Uterus (tissue), 4 donors: ENCODE measurements around the gene BPIFB4. TPM values are rescaled to one million over a fixed set of nuclear protein-coding genes. Genes with fewer than 3 reads are reported as not detected.

Source experiments
- DNase-seq, 2 donors: peaks; one replicate each; pipeline ENCODE4 v3.0.0-alpha.2; 2019 to 2020
- H3K27ac ChIP-seq, 2 donors: fragments of 200-600 bp; sonication (generic); 1 replicate in 1 of 2; 2 replicates in 1 of 2; pipeline ENCODE4 v1.5.1; 2016 to 2018
- H3K27me3 ChIP-seq, 2 donors: fragments of 200-600 bp; sonication (generic); one replicate each; pipeline ENCODE4 v1.5.1; 2018 to 2019; ENCODE audit warnings: control low read depth in 1 of 2
- H3K36me3 ChIP-seq, 2 donors: fragments of 200-600 bp; sonication (generic); one replicate each; pipeline ENCODE4 v1.5.1; 2019; ENCODE audit warnings: control low read depth in 1 of 2
- H3K4me1 ChIP-seq, 2 donors: fragments of 200-600 bp; sonication (generic); one replicate each; pipeline ENCODE4 v1.5.1; 2018 to 2019; ENCODE audit warnings: control low read depth in 1 of 2
- H3K4me3 ChIP-seq, 2 donors: fragments of 200-600 bp; sonication (generic); 1 replicate in 1 of 2; 2 replicates in 1 of 2; pipeline ENCODE4 v1.5.1; 2018 to 2019; ENCODE audit warnings: mild to moderate bottlenecking in 1 of 2
- H3K9me3 ChIP-seq, 2 donors: fragments of 200-600 bp; sonication (generic); one replicate each; pipeline ENCODE4 v1.5.1; 2019; ENCODE audit warnings: control low read depth in 1 of 2
- POLR2A ChIP-seq, 2 donors: fragments of 450-650 bp; IDR thresholded peaks; one replicate each; pipeline ENCODE4 v1.6.1; 2016; ENCODE audit warnings: antibody characterized with exemption in 2 of 2, mild to moderate bottlenecking in 1 of 2, moderate library complexity in 1 of 2
- intact Hi-C: fragments of 100-400 bp; cut with DNase I; formaldehyde crosslinking; loops from one replicate; pipeline ENCODE4 v1.15.1; 2023; ENCODE audit warnings: low total_unique reads
- total RNA-seq, 4 donors: library from RNA; depleted of rRNA in 3 of 4; stranded (reverse); fragments of >200 nt in 3 of 4; gene quantifications; one replicate each; pipeline versions ENCODE4 v1.1.0 to v1.2.4, GENCODE V29; 2014 to 2023
- TF ChIP-seq, protein P1 (sequence below), 4 experiments: fragments of 200-600 bp in 2 of 4; fragments of 450-650 bp in 2 of 4; sonication (generic) in 2 of 4; IDR thresholded peaks; one replicate each; pipeline ENCODE4 v1.5.1; 2016 to 2019; ENCODE audit warnings: antibody characterized with exemption in 4 of 4, mild to moderate bottlenecking in 2 of 4, moderate library complexity in 1 of 4
- donor health status: DM: yes; HTN: yes; CAD: no.

The BPIFB4 gene
- total RNA-seq, 4 donors from 2014 or later: not detected

DNA sequence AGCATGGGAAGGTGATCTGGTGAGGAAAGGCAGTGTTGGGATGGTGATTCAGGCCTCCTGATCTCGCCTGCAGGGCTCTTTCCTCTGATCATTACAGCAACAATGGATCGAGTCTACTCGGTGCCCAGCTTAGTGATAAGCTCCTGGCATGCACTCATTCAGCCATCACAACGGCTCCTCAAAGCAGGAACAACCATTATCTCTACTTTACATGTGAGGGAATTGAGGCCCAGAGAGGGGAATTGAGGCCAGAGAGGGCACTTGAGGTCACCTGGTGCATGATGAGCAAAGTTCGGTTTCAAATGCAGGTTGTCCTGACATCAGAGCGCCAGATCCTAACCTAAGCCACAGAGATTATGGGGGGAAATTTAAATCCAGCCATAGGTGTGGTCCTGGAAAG lies 46.5 kb downstream of the BPIFB4 start:
- Histone ChIP-seq H3K4me1 (no peaks in the 10 kb centered on the region), H3K36me3 (no peaks in the 10 kb centered on the region), H3K9me3 (no peaks in the 10 kb centered on the region), H3K27me3 (no peaks in the 10 kb centered on the region), H3K4me3 (no peak overlapping the region), H3K27ac (no peak overlapping the region)
- TF ChIP-seq, protein P1, sequence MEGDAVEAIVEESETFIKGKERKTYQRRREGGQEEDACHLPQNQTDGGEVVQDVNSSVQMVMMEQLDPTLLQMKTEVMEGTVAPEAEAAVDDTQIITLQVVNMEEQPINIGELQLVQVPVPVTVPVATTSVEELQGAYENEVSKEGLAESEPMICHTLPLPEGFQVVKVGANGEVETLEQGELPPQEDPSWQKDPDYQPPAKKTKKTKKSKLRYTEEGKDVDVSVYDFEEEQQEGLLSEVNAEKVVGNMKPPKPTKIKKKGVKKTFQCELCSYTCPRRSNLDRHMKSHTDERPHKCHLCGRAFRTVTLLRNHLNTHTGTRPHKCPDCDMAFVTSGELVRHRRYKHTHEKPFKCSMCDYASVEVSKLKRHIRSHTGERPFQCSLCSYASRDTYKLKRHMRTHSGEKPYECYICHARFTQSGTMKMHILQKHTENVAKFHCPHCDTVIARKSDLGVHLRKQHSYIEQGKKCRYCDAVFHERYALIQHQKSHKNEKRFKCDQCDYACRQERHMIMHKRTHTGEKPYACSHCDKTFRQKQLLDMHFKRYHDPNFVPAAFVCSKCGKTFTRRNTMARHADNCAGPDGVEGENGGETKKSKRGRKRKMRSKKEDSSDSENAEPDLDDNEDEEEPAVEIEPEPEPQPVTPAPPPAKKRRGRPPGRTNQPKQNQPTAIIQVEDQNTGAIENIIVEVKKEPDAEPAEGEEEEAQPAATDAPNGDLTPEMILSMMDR (IDR thresholded peaks at IDR 0.05): no peak
- no peak for TF ChIP-seq POLR2A (IDR thresholded peaks at IDR 0.05)
- intact Hi-C loops: no loop called here
- DNase-seq: no peak

DNA sequence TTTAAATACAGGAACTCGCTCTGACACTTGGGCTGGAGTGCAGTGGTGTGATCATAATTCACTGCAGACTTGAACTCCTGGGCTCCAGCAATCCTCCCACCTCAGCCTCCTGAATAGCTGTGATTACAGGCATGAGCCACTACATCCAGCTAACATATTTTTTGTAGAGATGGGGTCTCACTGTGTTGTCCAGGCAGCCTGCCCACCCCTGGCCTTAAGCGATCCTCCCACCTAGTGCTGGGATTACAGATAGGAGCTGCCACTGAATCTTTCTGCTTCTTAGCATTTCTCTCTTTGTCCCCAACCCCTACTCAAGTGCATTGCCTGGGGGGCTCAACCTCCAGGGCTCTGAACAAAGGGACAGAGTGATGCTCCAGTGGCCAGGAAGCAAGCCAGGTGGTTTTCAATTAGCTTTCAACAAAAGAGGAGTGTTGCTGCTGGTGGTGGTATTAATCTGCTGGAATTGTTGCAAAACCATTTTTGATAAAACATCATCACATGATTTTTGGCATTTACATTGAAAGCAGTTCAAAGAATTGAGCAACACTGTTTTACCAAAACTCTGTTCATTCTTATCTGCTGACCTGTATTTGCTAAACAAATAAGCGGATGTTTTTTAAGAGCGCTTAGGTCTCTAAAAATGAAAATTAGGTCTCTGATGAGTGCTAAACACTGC lies 48.1 kb downstream of the BPIFB4 start:
- Histone ChIP-seq H3K27me3 (no peaks in the 10 kb centered on the region), H3K9me3 (no peaks in the 10 kb centered on the region), H3K36me3 (no peaks in the 10 kb centered on the region), H3K4me3 (no peak overlapping the region), H3K4me1 (no peaks in the 10 kb centered on the region), H3K27ac (no peak overlapping the region)
- DNase-seq: no peak
- intact Hi-C loops: no loop called here
- TF ChIP-seq, protein P1 (IDR thresholded peaks at IDR 0.05): no peak
- no peak for TF ChIP-seq POLR2A (IDR thresholded peaks at IDR 0.05)

DNA sequence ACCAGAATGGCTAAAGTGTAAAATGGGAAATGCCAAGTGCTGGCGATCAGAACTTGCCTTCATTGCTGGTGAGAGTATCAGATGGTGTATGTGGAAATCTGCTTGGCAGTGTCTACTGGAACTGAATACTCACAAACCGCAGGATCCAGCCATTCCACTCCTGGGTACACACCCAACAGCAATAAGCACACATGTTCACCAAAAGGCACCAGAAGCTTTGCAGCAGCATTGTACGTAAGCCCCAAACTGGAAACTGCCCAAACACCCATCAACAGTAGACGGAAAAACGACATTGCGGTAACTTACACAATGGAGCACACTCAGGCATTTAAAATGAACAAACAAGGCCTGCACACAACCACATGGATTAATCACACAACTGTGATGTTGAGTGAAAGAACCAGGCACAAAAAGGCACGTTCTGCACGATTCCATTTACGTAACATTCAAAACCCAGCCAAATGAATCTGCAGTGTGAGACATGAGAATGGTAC lies 51.2 kb downstream of the BPIFB4 start:
- H3K36me3 ChIP-seq: no peaks in the 10 kb centered on the region
- H3K4me3 ChIP-seq: no peak overlapping the region
- H3K9me3 ChIP-seq: no peaks in the 10 kb centered on the region
- intact Hi-C loops: no loop called here
- H3K27me3 ChIP-seq: no peaks in the 10 kb centered on the region
- no peak for DNase-seq
- TF ChIP-seq, protein P1 (IDR thresholded peaks at IDR 0.05): no peak
- no peak for TF ChIP-seq POLR2A (IDR thresholded peaks at IDR 0.05)
- H3K27ac ChIP-seq: no peak overlapping the region
- H3K4me1 ChIP-seq: no peaks in the 10 kb centered on the region

DNA sequence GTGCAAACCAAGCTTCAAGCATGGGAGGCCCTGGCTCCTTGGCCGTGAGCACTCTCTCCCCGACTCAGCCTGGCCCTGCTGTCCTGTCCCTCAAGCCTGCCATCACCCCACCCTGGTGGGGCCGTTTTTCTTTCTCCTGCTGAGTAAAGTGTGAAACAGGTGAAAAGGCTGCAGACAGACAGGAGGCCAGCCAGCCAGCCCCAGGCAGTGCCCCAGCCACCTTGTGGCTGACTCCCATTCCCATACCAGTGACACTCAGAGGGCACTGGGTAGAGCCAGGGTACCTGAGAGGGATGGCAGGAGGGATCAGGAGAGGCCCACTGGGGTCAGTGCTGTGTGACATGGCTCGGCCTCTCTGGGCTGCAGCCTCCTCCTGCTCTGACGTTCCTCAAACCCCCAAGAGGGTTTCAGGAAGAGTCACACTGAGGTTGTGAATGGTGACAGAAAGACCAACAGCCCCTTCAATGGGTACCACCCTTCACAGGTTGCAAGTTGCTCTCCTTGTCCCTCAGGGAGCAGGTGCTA lies 52.6 kb downstream of the BPIFB4 start:
- H3K9me3 ChIP-seq: no peaks in the 10 kb centered on the region
- H3K27me3 ChIP-seq: no peaks in the 10 kb centered on the region
- H3K36me3 ChIP-seq: no peaks in the 10 kb centered on the region
- no peak overlapping the region for H3K4me3 ChIP-seq
- TF ChIP-seq POLR2A (IDR thresholded peaks at IDR 0.05): no peak
- H3K27ac ChIP-seq: no peak overlapping the region
- intact Hi-C loops: no loop called here
- no peaks in the 10 kb centered on the region for H3K4me1 ChIP-seq
- DNase-seq: no peak

DNA sequence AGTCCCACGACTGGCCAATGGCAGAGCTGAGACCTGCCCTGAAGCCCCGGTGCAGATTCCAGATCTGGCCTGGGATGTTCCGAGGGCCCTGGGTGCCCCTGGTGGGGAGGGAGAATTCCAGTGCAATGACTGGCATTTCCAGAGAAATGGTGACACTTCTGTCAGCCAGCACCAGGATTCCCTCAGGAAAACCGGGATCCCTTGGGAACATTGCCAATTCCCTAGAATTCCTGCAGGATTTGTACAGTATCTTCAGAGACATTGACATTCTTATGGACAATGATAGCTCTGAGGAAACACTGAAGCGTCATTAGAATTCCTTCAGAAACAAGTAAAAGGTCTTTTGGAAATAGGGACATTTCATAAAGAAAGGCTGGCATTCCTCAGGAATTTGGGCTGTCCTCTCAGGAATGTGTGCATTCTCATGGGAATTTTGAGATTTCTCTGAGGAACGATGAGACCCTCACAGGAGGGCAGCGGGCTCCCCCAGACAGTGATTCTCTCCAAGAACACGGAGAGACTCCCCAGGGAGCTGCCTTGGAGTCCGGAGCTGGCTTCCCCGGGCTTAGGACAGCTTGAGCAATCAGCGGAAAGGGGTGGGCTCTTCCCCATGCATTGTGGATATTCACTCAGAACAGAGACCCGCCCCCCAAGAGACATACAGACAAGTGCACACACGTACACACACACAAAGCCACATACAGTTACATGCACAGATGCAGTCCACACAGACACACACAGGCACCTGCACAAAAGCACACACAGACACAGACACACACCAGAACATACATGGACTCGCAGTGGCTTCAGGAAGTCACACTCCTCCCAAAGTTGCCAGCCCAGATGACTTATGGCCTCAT lies 53.3 kb downstream of the BPIFB4 start:
- intact Hi-C loops: no loop called here
- DNase-seq: no peak
- H3K36me3 ChIP-seq: no peaks in the 10 kb centered on the region
- H3K4me1 ChIP-seq: no peaks in the 10 kb centered on the region
- TF ChIP-seq, protein P1 (IDR thresholded peaks at IDR 0.05): no peak
- no peak for TF ChIP-seq POLR2A (IDR thresholded peaks at IDR 0.05)
- no peak overlapping the region for H3K4me3 ChIP-seq
- no peaks in the 10 kb centered on the region for H3K9me3 ChIP-seq
- H3K27ac ChIP-seq: no peak overlapping the region
- H3K27me3 ChIP-seq: no peaks in the 10 kb centered on the region
